Measurements from ENCODE around the gene TMEM132C.

The TMEM132C gene

GRCh38 chr12:128708789-128709188 is 441.8 kb downstream of the TMEM132C start:
- TF ChIP-seq ZFX (IDR thresholded peaks at IDR 0.05; ENCODE audit: borderline replicate concordance), result no peak
- no peak overlapping the region for H3K27ac ChIP-seq

- TF ChIP-seq ZFX (IDR thresholded peaks at IDR 0.05; ENCODE audit: borderline replicate concordance), result no peak
- TF ChIP-seq CTCF (IDR thresholded peaks at IDR 0.05), result no peak
- no peak overlapping the region for H3K27ac ChIP-seq
Measured at GRCh38 chr12:128709660-128710059, 442.7 kb downstream of the TMEM132C start.

GRCh38 chr12:128711486-128711885 is 444.5 kb downstream of the TMEM132C start:
- TF ChIP-seq CTCF (IDR thresholded peaks at IDR 0.05), result no peak

GRCh38 chr12:128712622-128713021 is 445.7 kb downstream of the TMEM132C start:
- no peak overlapping the region for H3K27ac ChIP-seq
- TF ChIP-seq CTCF (IDR thresholded peaks at IDR 0.05) (no peak), ZFX (IDR thresholded peaks at IDR 0.05; ENCODE audit: borderline replicate concordance) (no peak)

More at GRCh38 chr12:128711486-128711885, 444.5 kb downstream of the TMEM132C start:
- H3K27ac ChIP-seq, result no peak overlapping the region

- H3K27ac ChIP-seq, result no peak overlapping the region
- TF ChIP-seq ZFX (IDR thresholded peaks at IDR 0.05; ENCODE audit: borderline replicate concordance), result no peak
- no peak for TF ChIP-seq CTCF (IDR thresholded peaks at IDR 0.05)
Measured at GRCh38 chr12:128715485-128715884, 448.5 kb downstream of the TMEM132C start.

- H3K27ac ChIP-seq, result no peak overlapping the region
- no peak for TF ChIP-seq ZFX (IDR thresholded peaks at IDR 0.05; ENCODE audit: borderline replicate concordance)
- no peak for TF ChIP-seq CTCF (IDR thresholded peaks at IDR 0.05)
Measured at GRCh38 chr12:128724468-128725046, 457.6 kb downstream of the TMEM132C start.

GRCh38 chr12:128726886-128727285 is 459.9 kb downstream of the TMEM132C start:
- H3K27ac ChIP-seq, result no peak overlapping the region
- TF ChIP-seq ZFX (IDR thresholded peaks at IDR 0.05; ENCODE audit: borderline replicate concordance) (no peak), CTCF (IDR thresholded peaks at IDR 0.05) (no peak)

GRCh38 chr12:128727461-128727860 is 460.5 kb downstream of the TMEM132C start:
- no peak overlapping the region for H3K27ac ChIP-seq
- TF ChIP-seq CTCF (IDR thresholded peaks at IDR 0.05) (no peak), ZFX (IDR thresholded peaks at IDR 0.05; ENCODE audit: borderline replicate concordance) (no peak)
